GM21529 (cell line): ENCODE data around the gene NR5A2.
"Not testable (repeated sequence)": the region's sequence is repeated elsewhere in the genome, so short reads cannot be mapped to it uniquely, and the experiment has no call there.

Experiments used
- ATAC-seq: cut with Tn5 transposase; IDR thresholded peaks from one replicate; pipeline ENCODE4 v1.9.1; 2021; ENCODE audit not compliant: unreplicated experiment

NR5A2 gene

DNA sequence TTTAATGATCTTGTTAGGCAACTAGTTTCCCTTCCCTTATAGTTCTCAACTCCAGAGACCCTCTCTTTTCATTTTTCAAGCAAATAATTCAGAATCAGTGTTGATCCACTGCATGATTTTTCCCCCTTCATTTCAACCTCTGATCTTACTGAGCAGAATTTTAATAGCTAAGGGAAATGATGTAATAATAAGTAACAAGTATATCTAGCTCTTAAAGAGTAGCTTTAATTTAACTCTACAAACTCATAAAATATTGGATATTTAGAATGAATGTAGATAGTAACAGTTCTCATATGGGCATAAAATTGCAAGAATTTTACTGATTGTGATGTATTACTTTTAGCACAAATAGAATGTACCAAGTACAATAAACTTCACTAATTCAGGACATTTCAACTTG lies 130.2 kb downstream of the NR5A2 start:
- no peak for ATAC-seq

DNA sequence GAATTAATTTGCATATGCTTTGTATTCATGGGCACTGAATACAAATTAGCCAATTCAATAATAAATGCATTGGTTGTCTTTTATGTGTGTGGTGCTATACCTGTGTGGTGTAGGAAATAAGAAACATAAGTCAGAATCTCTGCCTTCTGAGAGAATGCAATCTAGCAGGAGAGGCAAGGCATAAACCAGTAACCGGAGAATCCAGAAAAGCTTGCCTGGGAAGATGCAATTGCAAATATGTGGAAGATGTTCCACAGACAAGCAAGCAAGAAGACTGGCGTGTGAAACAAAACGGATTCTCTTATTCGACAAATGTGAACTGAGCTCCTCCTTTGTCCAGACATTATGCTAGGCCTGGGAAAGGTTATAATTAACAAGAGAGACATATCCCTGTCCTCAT lies 134.3 kb downstream of the NR5A2 start:
- ATAC-seq = no peak

DNA sequence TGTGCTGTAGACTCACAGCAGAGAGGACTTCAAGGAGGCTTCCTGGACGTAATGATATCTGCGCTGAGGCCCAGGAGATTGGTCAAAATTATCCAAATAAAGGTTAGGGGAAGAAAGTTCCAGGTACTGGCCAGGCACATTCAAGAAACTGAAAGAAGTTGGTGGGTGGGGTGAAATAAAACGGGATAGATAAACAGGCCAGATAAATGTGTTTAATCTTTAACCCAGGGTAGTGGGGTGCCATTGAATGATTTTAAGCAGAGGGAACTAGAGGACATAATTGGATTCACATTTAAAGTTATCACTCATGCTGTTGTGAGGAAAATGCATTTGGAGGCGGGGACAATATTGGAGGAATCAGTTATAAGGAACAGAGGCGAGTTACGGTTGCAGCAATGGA lies 134.7 kb downstream of the NR5A2 start:
- ATAC-seq = no peak

- no peak for ATAC-seq
These were observed 135.4 kb downstream of the NR5A2 start for GRCh38 chr1:200162877-200163276.

DNA sequence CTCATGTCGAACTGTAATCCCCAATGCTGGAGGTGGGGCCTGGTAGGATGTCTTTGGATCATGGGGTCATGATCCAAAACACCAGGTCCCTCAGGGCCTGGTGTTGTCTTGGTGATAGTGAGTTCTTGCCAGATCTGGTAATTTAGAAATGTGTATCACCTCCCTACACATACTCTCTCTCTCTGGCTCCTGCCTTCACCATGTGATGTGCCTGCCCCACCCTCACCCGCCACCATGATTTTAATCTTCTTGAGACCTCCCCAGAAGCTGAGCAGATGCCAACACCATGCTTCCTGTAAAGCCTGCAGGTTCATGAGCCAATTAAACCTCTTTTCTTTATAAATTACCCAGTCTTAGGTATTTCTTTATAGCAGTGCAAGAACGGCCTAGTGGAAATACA lies 136.4 kb downstream of the NR5A2 start:
- no peak for ATAC-seq

DNA sequence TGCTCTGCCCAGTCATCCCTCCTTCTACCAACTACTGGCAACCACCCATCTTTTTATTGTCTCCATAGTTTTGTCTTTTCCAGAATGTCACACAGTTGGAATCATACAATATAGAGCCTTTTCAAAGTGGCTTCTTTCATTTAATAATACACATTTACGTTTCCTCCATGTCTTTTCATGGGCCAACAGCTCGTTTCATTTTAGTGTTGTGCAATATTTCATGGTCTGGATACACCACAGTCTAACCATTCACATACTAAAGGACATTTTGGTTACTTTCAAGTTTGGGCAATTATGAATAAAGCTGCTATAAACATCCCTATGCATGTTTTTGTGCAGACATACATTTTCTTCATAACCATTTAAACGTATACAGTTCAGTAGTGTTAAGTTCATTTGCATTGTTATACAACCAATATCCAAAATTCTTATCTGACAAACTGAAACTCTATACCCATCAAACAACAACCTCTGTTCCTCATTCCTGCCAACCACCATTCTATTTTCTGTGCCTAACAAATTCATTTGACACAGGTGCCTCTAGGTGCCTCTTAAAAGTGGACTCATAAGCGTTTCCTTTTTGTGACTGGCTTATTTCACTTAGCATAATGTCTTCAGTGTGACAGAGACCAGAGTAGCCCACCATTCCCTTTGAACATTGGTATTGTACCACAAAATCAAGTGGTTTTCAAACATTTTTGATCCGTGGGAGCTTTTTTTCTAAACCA lies 138.1 kb downstream of the NR5A2 start:
- no peak for ATAC-seq

- no peak for ATAC-seq
These were observed 138.9 kb downstream of the NR5A2 start for GRCh38 chr1:200166411-200166810.

DNA sequence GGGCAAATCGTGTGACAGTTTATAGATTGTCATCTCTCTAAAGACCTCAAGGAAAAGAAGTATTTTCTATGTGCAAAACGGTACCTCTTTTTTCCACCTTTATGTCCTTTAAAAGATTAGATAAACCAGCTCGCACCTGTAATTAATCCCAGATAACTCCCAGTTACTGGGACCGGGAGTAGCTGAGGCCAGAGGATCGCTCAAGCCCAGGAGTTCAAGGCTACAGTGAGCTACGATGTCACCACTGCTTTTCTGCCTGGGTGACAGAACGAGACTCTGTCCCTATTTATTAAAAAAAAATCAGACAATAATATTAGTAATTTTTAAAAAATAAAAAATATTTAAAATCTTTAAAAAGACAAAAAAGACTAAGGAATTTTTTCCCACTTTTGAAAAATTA lies 141.4 kb downstream of the NR5A2 start:
- ATAC-seq = no peak

- ATAC-seq = no peak
These were observed 144.8 kb downstream of the NR5A2 start for GRCh38 chr1:200172311-200172710.

GRCh38 chr1:200173097-200173618 lies 145.6 kb downstream of the NR5A2 start:
- no peak for ATAC-seq

DNA sequence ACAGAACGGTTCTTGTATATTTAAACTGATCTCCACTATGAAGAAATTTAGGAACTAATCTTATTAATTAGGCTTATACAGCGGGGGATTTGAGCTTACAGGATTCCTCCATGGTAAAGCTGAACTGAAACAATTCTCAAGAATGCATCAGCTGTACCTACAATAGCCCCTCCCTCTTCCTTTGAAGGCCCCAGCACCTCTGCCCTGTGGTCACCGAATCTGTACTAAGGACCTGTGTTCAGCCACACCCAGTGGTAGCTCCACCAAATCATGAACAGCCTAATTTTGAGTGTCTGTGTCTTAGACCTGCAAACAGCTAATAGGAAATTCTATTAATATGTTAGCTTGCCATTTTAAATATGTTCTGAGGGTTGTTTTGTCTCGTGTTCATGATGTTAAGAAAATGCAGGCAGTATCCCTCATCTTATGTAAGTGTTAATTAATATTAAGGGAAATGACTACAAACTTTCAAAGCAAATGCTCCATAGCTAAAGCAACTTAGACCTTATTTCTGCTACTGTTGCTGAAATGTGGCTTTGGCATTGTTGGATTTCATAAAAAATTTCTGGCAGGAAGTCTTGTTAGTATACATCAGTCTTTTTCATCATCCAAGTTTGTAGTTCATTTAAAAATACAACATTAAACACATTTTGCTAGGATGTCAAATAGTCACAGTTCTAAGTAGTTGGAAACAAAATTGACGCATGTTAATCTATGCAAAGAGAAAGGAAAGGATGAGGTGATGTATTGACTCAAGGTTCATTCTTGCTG lies 147.2 kb downstream of the NR5A2 start:
- no peak for ATAC-seq

DNA sequence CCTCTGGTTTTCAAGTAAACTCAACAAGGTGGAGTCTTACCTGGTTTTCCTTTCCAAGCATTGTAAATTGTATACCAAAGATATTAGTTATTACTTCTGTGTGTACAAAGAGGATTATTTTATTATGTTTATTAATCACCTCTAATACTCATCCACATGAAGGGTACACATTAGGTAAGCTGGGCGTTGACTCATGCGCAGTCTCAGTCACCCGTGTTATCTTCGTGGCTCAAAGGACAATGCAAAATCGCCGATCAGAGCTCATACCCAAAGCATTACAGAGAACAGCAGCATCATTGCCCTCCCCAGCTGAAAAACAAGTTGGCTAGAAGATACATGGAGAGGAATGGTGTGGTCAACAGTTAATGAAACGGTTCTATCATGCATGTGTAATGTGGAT lies 148.7 kb downstream of the NR5A2 start:
- ATAC-seq = no peak

DNA sequence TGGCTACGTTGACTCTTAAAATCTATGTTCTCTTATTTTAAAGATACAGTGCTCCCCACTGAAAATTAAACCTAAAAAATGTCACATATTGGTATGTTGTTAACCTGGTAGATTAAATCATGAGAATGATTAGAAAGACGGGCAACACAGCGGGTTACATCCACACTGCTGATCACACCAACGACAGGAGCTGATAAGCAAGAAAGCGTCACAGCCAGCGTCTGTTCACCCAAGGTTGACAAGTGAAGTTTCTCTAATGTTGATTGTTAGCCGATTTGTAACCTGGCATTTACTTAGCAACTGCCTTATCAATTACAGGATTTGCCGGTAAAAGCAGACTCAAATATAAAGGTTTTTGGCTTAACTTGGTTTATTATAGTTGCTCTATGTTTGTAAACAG lies 149.3 kb downstream of the NR5A2 start:
- no peak for ATAC-seq

GRCh38 chr1:200178340-200178739 lies 150.8 kb downstream of the NR5A2 start:
- ATAC-seq = no peak

DNA sequence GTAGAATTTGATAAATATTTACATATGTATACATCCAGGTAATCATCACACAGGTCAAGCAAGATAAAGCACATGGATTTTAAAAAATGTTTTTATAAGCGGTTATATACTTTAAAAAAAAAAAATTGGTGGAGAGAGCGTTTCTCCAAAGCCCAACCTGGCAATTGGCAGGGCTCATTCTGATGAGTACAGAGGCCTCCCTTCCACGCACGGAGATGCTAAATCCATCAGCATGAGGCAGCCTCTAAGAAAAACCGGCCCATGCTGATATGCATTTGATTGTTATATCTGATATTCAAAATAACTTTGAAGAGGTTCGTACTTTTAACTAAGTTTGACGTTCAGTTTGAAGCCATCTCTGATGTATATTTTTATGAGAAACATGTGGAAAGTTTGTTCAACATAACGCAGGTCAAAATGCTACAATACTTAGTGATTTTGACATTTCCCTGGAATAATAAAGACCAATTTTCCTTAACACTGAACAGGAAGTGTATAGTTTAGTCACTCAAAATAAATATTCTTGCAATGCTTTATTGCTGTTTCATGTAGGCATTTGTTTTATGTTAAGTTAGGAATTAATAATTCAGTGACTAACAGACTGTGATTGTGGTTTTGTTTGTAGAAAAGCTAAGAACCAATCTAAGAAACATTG lies 151.7 kb downstream of the NR5A2 start:
- no peak for ATAC-seq

GRCh38 chr1:200179781-200180160 lies 152.3 kb downstream of the NR5A2 start:
- ATAC-seq = no peak

GRCh38 chr1:200180821-200181220 lies 153.3 kb downstream of the NR5A2 start:
- ATAC-seq = no peak

DNA sequence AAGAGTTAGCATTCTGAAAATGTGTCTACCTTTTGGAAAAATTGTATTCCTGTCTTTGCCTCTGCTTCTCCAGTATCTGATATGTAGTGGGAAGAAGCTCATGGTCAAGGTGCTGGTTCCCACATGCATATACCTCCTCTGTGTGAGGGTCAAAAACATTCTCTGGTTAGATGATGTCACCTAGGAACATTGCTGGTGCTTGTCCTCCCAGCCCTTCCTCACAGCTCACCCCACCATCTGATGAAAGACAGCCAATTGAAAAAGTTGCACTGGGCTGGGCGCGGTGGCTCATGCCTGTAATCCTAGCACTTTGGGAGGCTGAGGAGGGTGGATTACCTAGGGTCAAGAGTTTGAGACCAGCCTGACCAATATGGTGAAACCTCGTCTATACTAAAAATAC lies 154.4 kb downstream of the NR5A2 start:
- no peak for ATAC-seq

GRCh38 chr1:200182701-200183100 lies 155.2 kb downstream of the NR5A2 start:
- ATAC-seq = no peak

DNA sequence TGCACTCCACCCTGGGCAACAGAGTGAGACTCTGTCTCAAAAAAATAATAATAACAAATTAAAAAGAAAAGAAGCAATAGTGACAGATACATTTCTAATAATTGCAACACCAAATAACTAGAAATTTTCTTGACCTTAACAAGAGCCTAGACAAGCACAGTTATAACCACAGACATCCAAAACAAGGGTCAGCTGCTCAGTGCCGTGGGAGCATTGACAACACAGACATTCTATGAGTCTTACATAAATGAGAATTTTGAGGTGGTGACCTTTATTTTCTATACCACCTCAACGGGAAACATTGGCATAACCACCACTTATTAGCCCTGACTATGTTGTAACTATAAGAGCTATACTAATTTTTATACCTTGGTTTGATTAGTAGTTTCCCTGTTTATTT lies 156.1 kb downstream of the NR5A2 start:
- no peak for ATAC-seq

DNA sequence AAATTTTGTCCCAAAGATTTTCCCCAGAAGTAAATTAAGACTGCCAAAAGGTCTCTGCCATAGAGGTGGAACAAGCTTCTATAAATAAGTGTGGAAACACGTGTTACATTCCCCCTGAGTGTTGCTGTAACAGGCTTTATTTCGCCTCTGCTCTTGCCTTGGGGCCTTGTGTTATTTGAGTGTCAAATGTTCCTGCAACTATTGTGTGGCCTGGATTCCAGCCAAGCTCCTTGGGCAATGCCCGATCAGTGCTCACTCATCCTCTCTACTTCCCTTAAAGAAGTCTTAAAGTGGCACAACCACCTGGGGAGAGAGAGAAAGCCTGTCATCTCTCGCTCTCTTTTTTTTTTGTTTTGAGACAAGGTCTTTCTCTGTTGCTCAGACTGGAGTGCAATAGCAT lies 156.7 kb downstream of the NR5A2 start:
- ATAC-seq = no peak

DNA sequence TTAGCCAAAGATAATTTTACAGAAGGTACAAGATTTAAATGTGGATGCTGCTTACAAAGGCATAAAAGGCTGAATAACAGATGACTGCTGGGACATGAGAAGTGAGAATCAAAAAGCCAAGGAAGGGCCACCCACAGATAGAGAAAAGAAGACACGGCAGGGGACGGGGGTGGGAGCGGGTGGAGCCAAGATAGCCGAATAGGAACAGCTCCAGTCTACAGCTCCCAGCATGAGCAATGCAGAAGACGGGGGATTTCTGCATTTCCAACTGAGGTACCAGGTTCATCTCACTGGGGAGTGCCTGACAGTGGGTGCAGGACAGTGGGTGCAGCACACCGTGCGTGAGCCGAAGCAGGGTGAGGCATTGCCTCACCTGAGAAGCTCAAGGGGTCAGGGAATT lies 157.7 kb downstream of the NR5A2 start:
- not testable (repeated sequence) for ATAC-seq
